AG04449 (cell line): ENCODE measurements around the gene RTCA.
"Not testable (repeated sequence)": the region's sequence is repeated elsewhere in the genome, so short reads cannot be mapped to it uniquely, and the experiment has no call there.

ENCODE experiments used
- CTCF ChIA-PET: fragments of 350-600 bp; formaldehyde crosslinking; extraction: SDS; loops from one replicate; lab custom pipeline; 2021; ENCODE audit warnings: antibody characterized with exemption; lab: Yijun Ruan, JAX
- POLR2A ChIA-PET: fragments of 400-600, 350-600 bp; formaldehyde crosslinking; extraction: SDS; loops from one replicate; lab custom pipeline; 2020; ENCODE audit warnings: antibody characterized with exemption, inconsistent platforms; lab: Yijun Ruan, JAX
- DNase-seq: peaks from one replicate; pipeline ENCODE4 v3.0.0-alpha.2; 2010; ENCODE audit warnings: low read depth, low spot score
- H3K4me3 ChIP-seq: 2 replicates; pipeline ENCODE4 v1.5.1; 2011; ENCODE audit warnings: low read depth, mild to moderate bottlenecking, control low read depth, low read length
- CTCF ChIP-seq: IDR thresholded peaks from one replicate; pipeline ENCODE4 v1.5.1; 2011; ENCODE audit warnings: mild to moderate bottlenecking, moderate library complexity, low read length, control low read depth, inconsistent platforms; ENCODE audit not compliant: insufficient read depth; ENCODE audit errors: missing control alignments

Gene RTCA

DNA sequence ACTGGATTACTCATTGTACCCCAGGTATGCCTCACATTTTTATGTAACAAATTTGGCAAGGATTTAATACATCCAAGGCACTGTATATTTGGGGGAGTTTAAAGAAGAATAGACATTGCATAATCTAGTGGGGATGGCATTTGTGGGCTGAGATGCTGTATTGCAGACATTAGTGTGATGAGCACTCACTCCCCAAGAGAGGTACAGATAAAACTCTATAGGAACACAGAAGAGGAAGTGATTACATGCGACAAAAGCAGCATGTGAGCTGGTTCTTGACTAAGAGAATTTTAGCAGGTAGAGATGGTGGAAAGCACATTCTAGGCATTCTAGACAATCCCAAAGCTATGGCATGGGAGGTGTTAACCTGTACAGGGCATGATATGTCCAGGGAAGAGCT, 62.1 kb downstream of the RTCA start:
- H3K4me3 ChIP-seq: no peak overlapping the region
- no peak for TF ChIP-seq CTCF
- ChIA-PET CTCF (no interaction called here), POLR2A (no interaction called here)
- no peak for DNase-seq

- DNase-seq, CTCF ChIA-PET: not testable (repeated sequence)
These were observed 65.1 kb downstream of the RTCA start for GRCh38 chr1:100331146-100331545.

DNA sequence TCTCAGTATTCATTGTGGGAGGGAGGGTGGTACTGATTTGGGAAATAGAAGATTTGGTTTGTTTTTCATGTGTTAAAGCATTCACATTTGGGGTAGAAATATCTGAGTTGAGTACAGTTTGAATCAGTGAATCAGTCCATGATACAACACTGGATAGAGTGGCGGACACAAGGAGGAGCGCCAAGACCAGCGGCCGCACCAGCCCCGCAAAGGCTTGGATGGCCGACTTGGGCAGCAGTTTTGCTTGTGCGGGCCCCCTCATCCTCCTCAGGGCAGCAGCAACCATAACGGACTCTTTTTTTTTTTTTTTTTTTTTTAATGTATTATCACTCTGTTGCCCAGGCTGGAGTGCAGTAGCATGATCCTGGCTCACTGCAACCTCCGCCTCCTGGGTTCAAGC, 66.3 kb downstream of the RTCA start:
- CTCF ChIA-PET: no interaction called here
- no peak overlapping the region for H3K4me3 ChIP-seq
- POLR2A ChIA-PET: no interaction called here
- no peak for TF ChIP-seq CTCF
- DNase-seq: no peak

More at GRCh38 chr1:100331146-100331545, 65.1 kb downstream of the RTCA start:
- H3K4me3 ChIP-seq, POLR2A ChIA-PET: not testable (repeated sequence)

GRCh38 chr1:100335436-100335835, 69.4 kb downstream of the RTCA start:
- ChIA-PET CTCF (no interaction called here), POLR2A (no interaction called here)
- no peak for DNase-seq
- H3K4me3 ChIP-seq: no peak overlapping the region
- no peak for TF ChIP-seq CTCF

DNA sequence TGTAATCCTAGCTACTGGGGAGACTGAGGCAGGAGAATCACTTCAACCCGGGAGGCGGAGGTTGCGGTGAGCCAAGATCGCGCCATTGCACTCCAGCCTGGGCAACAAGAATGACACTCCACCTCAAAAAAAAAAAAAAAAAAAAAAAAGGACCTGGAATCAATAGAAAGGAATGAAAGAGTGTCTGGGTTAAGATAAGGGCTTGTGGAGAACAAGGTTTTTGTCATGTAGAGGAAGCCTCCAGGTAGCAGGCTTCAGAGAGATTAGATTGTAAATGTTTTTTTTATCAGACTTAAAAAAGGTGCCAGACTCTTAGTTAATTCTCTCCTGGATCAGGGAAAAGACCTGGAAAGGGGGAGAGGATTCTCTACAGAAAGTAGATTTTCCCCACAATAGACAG, 71.9 kb downstream of the RTCA start:
- DNase-seq, H3K4me3 ChIP-seq, POLR2A ChIA-PET, CTCF ChIA-PET: not testable (repeated sequence)

- DNase-seq, POLR2A ChIA-PET: not testable (repeated sequence)
These were observed 73.7 kb downstream of the RTCA start for GRCh38 chr1:100339735-100340134.

GRCh38 chr1:100340494-100340893, 74.5 kb downstream of the RTCA start:
- DNase-seq: no peak
- POLR2A ChIA-PET: no interaction called here
- CTCF ChIA-PET: no interaction called here
- TF ChIP-seq CTCF: no peak
- H3K4me3 ChIP-seq: no peak overlapping the region

More at GRCh38 chr1:100339735-100340134, 73.7 kb downstream of the RTCA start:
- CTCF ChIA-PET, H3K4me3 ChIP-seq: not testable (repeated sequence)

DNA sequence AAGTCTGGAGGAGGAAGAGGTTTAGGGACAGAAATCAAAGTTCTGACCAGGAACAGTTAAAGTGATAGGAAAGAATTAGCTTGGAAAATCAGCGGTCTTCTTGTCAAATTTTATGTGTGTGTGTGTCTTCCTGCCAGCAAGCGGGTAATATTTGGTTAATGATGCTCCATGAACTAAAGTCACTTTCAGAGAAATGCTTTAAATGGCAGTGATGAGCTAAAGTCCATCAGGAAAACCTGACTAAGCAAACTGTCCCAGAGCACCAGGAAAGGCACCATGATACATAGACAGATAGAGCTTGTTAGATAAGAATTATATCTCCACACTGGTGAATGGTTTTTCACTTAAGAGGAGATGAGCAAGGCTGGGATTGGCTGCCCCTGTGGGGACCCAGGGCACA, 76.3 kb downstream of the RTCA start:
- no peak for TF ChIP-seq CTCF
- no peak for DNase-seq
- CTCF ChIA-PET: interaction anchor here (1.0 kb wide), 1 partner anchor 10 kb away, joined by 3 read pairs; no protein-coding TSS in a partner anchor
- no peak overlapping the region for H3K4me3 ChIP-seq
- POLR2A ChIA-PET: no interaction called here
